Spinal cord (tissue), 10 donors: ENCODE results near the gene SLC38A1. TPM values are rescaled to one million over a fixed set of nuclear protein-coding genes. Genes with fewer than 3 reads are reported as not detected.

Experiments
- DNase-seq, 6 donors: peaks; one replicate each; pipeline versions ENCODE4 v3.0.0 to v3.0.0-alpha.2; 2013 to 2015; ENCODE audit warnings: low spot score in 6 of 6, low read depth in 4 of 6
- H3K27ac ChIP-seq: one replicate; pipeline ENCODE4 v1.5.1; 2013; ENCODE audit warnings: low read depth, low read length, control low read depth
- H3K27me3 ChIP-seq: one replicate; pipeline ENCODE4 v1.6.1; 2013; ENCODE audit warnings: low read length; ENCODE audit not compliant: control insufficient read depth, insufficient read depth
- H3K36me3 ChIP-seq: one replicate; pipeline ENCODE4 v1.6.1; 2013; ENCODE audit warnings: low read length; ENCODE audit not compliant: control insufficient read depth, insufficient read depth
- H3K4me1 ChIP-seq: one replicate; pipeline ENCODE4 v1.6.1; 2013; ENCODE audit warnings: low read length; ENCODE audit not compliant: control insufficient read depth, insufficient read depth
- H3K4me3 ChIP-seq: one replicate; pipeline ENCODE4 v1.5.1; 2013; ENCODE audit warnings: low read depth, low read length, control low read depth
- H3K9me3 ChIP-seq: one replicate; pipeline ENCODE4 v1.6.1; 2013; ENCODE audit warnings: low read length; ENCODE audit not compliant: control insufficient read depth, insufficient read depth
- WGBS: methylation state at CpG from one replicate; pipeline ENCODE4 v1.1.5; 2013; ENCODE audit warnings: missing lambda C conversion rate; ENCODE audit not compliant: insufficient coverage; 5-methylcytosine and 5-hydroxymethylcytosine counted together
- polyA plus RNA-seq, 2 donors: library from polyadenylated mRNA; unstranded; fragments of 120-200 nt; gene quantifications; one replicate each; pipeline ENCODE4 v1.2.1, GENCODE V29; 2013; ENCODE audit not compliant: insufficient read length in 2 of 2
- total RNA-seq, 2 donors: library from RNA; depleted of rRNA in 1 of 2; stranded (reverse); fragments of 120-200 nt in 1 of 2; fragments of >200 nt in 1 of 2; gene quantifications; one replicate each; pipeline versions ENCODE4 v1.2.3 to v1.2.4, GENCODE V29; 2013 to 2014
- donor health status: healthy.

SLC38A1 gene
- total and polyA plus RNA-seq, 4 donors: 56.5 to 162 (median 74.4) TPM

DNA sequence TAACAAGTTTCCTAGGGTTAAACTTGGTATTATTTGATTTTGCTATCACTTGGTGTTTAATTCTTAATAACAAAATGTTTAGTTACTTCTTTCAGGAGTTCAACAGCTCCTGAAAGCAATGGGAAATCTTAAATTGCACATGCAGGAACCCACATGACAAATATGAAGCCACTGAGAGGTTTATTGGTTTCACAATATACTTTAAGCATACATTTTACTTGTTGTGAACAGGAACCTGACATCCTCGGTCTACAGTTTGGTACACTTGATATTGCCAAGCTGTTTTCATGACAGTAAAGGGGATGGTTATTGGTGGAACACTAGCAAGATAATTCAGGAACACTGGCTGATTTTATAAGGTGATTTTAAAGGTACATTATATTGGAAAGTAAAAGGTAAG, 46.2 kb downstream of the SLC38A1 start:
- no peak for DNase-seq
- no peaks in the 10 kb centered on the region for H3K4me1 ChIP-seq
- WGBS: 83% methylated on average over 1 of the region's 1 CpG
- H3K4me3 ChIP-seq: no peak overlapping the region
- H3K36me3 ChIP-seq: no peaks in the 10 kb centered on the region
- no peak overlapping the region for H3K27ac ChIP-seq
- H3K9me3 ChIP-seq: no peaks in the 10 kb centered on the region
- H3K27me3 ChIP-seq: no peaks in the 10 kb centered on the region

DNA sequence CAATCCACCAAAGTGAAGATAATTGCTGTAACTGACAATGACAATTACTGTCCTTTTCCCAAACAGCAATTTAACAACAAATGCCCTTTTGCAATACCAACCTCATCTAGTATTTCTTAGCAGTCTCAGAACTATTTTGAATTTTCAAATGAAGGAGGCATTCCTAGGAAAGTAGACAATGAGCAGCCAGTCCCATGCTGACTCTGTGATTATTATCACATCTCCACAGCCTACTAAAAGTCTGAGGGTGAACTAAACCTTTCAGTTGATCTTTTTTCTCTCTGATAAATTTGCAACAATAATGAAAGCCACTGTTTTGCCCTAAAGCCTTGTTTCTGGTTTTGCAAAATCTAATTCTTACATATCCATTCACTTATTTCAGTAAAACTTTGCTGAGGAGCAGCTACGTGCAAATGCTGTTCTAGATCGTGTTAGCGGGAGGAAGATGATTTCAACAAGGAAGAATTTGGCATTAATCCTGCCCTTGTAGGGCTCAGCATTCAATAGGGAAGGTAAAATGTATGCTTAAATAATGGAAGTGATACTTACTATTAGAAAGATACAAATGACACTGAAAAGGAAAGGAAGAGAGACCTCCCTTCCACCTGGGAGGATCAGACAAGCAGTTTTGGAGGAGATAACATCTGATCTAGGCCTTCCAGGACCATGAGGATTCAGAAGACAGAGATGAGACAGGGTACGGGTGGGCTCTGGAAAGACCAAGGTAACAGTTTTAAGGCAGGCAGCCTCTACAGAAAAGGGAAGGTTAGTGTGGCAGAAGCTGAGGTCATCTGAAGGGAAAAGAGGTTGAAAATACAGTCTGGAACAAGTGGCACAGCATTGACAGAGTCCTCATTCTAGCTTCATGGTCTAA, 47.4 kb downstream of the SLC38A1 start:
- Histone ChIP-seq H3K9me3 (no peaks in the 10 kb centered on the region), H3K4me3 (no peak overlapping the region), H3K27me3 (no peaks in the 10 kb centered on the region), H3K36me3 (peaks cover 2% of the 10 kb centered on the region), H3K4me1 (no peaks in the 10 kb centered on the region), H3K27ac (no peak overlapping the region)
- DNase-seq: no peak
- WGBS: 95% methylated on average over 4 of the region's 4 CpGs

- DNase-seq: peak in 1 of 6 donors; percentile 38
Observed at GRCh38 chr12:46219877-46220655, 48.8 kb downstream of the SLC38A1 start.

DNA sequence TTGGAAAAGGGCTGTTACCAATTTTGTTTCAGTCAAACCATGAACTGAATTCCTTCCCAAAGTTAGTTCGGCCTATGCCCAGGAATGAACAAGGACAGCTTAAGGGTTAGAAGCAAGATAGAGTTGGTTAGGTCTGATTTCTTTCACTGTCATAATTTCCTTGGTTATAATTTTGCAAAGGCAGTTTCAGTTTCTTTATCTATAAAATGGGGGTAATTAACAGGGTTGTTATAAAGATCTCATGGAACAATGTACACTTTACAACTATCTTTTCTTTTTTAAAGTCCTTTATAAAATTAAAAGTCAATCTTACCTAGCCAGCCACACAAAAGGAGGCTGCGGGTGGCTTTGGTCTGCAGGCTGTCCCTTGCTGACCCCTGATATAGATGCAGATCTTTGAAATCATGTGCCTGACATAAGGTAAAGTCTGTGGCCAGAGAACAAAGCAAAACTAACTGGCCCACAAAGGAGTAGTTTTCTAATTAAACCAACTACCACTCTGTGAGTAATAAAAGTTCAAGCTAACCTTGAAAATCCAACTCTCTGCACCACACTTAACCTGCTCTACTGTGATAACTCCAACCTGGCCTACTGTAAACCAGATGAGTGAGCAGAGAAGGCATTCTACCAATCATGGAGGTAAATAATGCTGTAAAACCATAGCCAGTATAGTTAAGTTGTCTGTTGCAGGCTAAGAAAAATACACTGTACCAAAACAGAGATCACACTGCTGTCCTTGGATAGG, 49.5 kb downstream of the SLC38A1 start:
- H3K9me3 ChIP-seq: no peaks in the 10 kb centered on the region
- DNase-seq: no peak
- no peaks in the 10 kb centered on the region for H3K27me3 ChIP-seq
- H3K4me1 ChIP-seq: no peaks in the 10 kb centered on the region
- no CpG with 5 or more reads among the region's 2 CpGs for WGBS
- no peak overlapping the region for H3K27ac ChIP-seq
- peaks cover 4% of the 10 kb centered on the region for H3K36me3 ChIP-seq
- H3K4me3 ChIP-seq: no peak overlapping the region

More at GRCh38 chr12:46219877-46220655, 48.8 kb downstream of the SLC38A1 start:
- Histone ChIP-seq H3K9me3 (no peaks in the 10 kb centered on the region), H3K4me3 (no peak overlapping the region), H3K4me1 (no peaks in the 10 kb centered on the region), H3K27ac (no peak overlapping the region), H3K36me3 (peaks cover 4% of the 10 kb centered on the region), H3K27me3 (no peaks in the 10 kb centered on the region)
- 78% methylated on average over 6 of the region's 10 CpGs for WGBS

DNA sequence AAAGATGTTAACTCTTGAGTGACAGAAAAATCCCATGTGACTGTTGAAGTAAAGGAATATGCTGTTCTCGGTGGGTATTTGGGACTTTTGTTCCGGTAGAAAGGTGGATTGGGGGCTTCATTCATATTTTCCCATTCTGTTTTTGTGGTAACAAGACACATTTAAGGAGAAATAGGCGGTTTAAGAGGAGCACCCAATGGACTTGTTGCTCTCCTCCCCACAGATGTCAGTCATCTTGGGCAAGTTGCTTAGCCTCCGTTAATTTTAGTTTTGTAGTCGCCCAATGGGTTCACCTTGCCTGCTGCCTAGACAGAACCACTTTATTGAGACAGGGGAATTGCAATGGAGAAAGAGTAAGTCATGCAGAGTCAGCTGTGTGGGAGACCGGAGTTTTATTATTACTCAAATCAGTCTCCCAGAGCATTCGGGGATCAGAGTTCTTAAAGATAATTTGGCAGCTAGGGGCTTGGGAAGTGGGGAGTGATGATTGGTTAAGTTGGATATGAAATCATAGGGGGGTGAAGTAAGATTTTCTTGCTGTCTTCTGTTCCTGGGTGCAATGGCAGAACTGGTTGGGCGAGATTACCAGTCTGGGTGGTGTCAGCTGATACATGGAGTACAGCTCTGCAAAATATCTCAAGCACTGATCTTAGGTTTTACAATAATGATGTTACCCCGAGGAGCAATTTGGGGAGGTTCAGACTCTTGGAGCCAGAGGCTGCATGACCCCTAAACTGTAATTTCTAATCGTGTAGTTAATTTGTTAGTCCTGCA, 50.3 kb downstream of the SLC38A1 start:
- H3K4me3 ChIP-seq: no peak overlapping the region
- no peak overlapping the region for H3K27ac ChIP-seq
- H3K4me1 ChIP-seq: no peaks in the 10 kb centered on the region
- no peaks in the 10 kb centered on the region for H3K9me3 ChIP-seq
- no peaks in the 10 kb centered on the region for H3K27me3 ChIP-seq
- 94% methylated on average over 8 of the region's 10 CpGs for WGBS
- peaks cover 4% of the 10 kb centered on the region for H3K36me3 ChIP-seq
- DNase-seq: no peak

DNA sequence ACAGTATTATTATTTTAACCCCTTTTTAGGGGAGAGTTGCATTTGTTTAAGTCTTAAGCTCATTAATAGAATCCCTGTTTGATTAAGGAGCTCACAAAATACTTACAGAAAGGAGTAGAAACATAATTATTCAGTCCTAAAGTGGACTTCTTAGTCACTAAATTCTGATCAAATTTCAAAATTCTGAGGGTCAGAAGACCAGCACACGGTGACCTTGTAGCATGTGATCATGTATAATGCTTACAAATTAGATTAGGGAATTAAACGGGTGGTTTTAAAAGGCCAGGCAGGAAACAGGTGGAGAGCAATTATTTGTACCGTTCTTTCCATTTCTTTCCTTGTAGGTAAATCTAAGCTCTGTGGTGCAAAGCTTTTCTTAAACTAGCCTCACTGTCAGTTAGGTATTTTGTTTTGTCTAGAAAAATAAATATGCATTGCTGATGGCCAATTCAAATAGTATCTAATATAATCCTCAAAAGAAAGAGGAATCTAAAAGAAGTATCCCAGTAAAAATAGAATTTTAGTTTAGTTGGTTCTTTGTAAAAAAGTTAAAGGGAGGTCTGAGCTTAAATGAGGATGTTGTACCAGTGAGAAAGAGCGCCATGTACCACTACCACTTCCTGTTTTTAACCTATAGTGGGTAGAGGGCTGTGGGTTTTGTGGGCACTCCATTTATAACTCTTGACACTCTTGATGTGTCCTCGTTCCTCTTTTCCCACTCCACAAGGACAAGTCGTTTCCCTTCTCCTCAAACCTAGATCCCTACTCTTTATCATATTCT, 51.1 kb downstream of the SLC38A1 start:
- H3K27me3 ChIP-seq: no peaks in the 10 kb centered on the region
- H3K27ac ChIP-seq: no peak overlapping the region
- H3K4me1 ChIP-seq: no peaks in the 10 kb centered on the region
- 70% methylated on average over 2 of the region's 6 CpGs for WGBS
- H3K4me3 ChIP-seq: no peak overlapping the region
- no peak for DNase-seq
- peaks cover 4% of the 10 kb centered on the region for H3K36me3 ChIP-seq
- H3K9me3 ChIP-seq: no peaks in the 10 kb centered on the region

DNA sequence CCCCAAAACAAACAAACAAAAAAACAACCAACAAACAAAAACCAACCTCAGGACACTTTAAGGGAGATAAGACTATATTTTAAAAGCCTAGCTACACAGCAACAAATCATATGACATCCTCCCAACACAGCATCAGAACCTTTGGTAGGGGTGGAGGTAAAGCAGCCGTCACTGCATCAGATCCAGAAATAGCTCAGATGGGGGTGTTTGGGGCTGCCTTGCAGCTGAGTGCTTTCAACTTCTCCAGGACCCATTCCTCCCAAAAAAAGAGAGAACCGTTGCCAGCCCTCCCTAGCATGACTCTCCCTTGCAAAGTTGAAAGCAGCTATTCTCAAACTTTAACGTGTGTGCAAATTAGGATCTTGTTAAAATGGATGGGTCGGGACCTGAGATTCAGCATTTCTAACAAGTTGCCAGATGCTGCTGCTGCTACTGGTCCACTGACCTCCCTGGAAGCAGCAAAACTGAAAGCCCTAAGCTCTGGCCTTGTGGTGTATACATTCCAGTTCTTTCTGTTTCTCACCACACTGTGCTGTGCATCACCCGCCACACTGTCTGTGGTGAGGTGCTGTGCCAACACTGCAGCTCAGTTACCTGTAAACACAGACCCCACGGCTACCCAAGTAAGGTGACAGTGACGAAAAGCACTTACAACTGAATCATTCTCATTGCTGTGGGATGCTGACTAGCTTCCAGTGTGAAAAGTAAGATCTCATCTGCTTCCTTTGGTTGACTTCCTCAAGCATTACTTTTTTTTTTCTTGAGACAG, 54.0 kb downstream of the SLC38A1 start:
- Histone ChIP-seq H3K27me3 (no peaks in the 10 kb centered on the region), H3K4me1 (peaks cover 3% of the 10 kb centered on the region), H3K27ac (no peak overlapping the region), H3K36me3 (peaks cover 4% of the 10 kb centered on the region), H3K9me3 (no peaks in the 10 kb centered on the region), H3K4me3 (no peak overlapping the region)
- WGBS: 86% methylated on average over 3 of the region's 7 CpGs
- DNase-seq: no peak
